ENCODE measurements around the gene RAB3IL1.

The RAB3IL1 gene

DNA sequence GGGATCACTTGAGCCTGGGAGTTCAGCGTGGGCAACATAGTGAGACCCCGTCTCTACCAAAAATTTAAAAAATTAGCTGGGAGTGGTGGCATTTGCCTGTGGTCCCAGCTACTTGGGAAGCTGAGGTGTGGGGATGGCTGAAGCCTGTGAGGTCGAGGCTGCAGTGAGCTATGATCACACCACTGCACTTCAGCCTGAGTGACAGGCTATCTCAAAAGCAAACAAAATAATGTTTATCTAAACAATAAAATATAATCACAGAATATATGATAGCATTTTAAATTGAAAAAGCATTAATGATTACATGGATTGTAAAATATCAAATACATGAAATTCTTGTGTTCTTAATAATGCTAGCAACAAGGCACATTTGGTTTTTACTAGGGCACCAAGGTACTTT is 35.5 kb upstream of the RAB3IL1 start:
- DNase-seq = no peak

GRCh38 chr11:61951484-61952135 is 34.2 kb upstream of the RAB3IL1 start:
- no peak for DNase-seq

DNA sequence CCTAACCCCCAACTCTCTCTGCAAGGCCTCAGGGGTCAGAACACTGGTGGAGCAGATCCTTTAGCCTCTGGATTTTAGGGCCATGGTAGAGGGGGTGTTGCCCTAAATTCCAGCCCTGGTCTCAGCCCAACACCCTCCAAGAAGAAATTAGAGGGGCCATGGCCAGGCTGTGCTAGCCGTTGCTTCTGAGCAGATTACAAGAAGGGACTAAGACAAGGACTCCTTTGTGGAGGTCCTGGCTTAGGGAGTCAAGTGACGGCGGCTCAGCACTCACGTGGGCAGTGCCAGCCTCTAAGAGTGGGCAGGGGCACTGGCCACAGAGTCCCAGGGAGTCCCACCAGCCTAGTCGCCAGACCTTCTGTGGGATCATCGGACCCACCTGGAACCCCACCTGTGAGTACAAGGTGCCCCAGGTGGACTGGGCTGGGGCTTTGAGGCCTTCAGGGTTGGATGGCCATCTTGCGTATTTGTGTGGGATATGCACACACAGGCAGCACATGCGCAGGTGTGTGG is 32.7 kb upstream of the RAB3IL1 start, which contains the start of gene BEST1:
Gene BEST1 (plus strand): TSS at position 317 of the 513 bp plus-strand sequence. CDS start 1,456 bp downstream, outside the sequence.
- no peak for DNase-seq

- DNase-seq = no peak
Measured at GRCh38 chr11:61949169-61950034, 32.0 kb upstream of the RAB3IL1 start.

GRCh38 chr11:61948505-61948904 is 31.1 kb upstream of the RAB3IL1 start:
- no peak for DNase-seq

DNA sequence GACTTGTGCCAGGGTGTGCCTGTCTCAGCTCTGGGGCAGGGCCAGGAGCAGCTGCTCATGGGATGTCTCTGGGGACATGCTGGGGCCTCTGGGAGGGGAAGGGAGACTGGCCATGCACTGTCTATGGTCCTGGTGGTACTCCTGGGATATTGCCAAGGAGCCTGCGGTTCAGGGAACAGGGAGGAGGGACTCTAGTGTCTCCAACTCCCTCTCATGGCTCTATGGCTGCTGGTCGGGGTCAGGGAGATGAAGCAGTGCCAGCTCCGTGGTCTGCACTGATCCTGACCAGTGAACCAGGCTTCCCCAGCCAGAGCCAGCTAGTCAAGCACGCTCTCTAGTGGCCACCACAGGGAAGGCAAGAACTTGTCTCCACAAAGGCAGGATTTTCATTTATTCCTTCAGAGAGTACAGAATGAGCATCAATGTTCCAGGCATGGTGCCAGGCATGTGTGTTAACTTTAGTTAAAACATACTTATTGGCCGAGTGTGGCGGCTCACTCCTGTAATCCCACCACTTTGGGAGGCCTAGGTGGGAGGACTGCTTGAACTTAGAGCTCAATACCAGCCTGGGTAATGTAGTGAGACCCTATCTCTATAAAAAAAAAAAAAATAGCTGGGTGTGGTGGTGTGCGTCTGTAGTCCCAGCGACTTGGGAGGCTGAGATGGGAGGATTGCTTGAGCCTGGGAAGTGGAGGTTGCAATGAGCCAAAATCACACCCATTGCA is 30.3 kb upstream of the RAB3IL1 start:
- peak; percentile 78 for DNase-seq

DNA sequence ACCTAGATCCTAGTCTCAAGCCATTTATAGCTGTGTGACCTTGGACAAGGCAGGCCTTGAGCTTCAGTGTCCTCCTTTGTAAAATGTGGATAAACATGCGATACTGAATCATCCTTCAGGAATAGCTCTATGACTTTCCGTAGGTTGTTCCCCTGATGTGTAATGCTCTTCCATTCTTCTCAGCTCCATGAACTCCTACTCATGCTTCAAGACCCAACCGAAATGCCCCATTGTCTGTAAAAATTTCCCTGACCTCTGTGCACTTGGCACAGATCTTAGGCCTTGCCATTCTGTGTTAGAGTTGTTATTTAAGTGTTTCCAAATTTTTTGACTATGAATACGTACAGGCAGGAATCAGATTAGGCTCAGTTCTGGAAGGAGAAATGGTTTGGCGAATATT is 29.5 kb upstream of the RAB3IL1 start:
- no peak for DNase-seq

DNA sequence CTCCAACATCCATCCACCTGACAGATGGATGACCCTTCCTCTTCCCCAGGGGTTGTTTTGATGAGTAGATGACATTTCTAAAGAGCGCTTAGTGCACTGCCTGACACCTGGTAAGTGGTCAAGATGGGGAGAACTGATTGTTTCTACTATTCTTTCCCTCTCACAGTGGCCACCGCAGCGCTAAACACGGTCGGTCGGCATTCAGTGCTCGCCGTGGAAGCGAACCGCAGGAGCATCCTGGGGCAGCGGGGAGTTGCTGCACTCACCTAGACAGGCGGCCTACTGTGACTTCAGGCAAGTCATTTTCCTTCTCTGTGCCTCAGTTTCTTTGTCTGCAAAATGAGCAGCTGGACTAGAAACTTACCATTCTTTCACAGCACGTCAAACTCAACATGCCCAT is 27.8 kb upstream of the RAB3IL1 start:
- no peak for DNase-seq

DNA sequence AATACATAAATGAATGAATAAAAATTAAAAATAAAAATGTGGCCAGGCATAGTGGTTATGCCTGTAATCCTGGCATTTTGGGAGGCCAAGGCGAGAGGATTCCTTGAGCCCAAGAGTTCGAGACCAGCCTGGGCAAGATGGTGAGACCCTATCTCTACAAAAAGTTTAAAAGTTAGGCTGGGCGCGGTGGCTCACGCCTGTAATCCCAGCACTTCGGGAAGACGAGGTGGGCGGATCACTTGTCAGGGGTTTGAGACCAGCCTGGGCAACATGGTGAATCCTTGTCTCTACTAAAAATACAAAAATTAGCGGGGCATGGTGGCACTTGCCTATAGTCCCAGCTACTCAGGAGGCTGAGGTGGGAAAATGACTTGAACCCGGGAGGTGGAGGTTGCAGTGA is 23.1 kb upstream of the RAB3IL1 start:
- DNase-seq = no peak

DNA sequence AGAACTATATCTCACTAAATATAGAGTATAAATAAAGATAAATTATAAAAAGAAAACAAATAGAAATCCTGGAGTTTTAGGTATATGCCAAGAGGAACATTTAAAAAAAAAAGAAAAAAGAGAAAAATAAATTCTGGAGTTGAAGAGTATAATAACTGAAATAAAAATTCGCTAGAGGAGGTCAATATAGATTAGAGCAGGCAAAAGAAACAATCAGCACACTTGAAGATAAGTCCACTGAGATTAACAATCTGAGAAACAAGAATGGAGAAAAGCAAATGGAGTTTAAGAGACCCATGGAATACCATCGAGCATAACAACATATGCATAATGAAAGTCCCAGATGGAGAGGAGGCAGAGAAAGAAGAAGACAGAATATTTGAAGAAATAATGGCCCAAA is 18.5 kb upstream of the RAB3IL1 start:
- no peak for DNase-seq

DNA sequence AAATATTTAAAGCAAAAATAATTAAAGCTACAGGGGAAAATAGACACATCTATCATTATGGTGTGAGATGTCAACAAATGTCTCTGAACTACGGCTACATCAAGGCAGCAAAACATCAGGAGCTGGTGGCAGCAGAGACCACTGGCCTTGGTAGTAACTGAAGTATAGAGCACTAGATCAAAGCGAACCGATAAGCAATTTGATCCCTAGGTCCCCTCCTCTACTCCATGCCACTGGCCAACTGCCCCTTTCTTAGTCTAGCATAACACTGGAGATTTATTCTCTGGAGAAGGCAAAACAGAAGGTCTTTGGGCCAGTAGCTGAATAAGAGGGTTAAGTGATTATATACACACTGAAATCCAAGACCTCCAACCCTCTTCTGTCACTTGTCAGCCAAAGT is 13.6 kb upstream of the RAB3IL1 start:
- no peak for DNase-seq

DNA sequence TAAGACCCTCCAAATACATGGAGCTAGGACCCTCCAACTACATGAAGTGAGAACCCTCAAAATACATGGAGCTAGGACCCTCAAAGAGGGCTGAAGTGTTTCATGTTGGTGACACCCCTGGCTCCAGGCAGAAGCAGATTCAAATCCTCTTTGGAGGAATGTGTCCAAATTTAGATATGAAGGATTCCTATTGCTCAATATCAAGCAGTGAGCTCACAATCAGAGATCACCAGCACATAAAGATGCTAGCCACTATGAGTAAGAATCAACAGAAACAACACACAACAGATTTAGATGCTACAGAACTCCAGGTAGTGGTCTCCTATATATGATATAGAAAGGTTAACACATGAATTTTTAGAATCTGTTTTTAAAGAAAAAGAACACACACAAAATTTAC is 11.2 kb upstream of the RAB3IL1 start:
- DNase-seq = no peak

GRCh38 chr11:61927501-61927900 is 10.1 kb upstream of the RAB3IL1 start:
- DNase-seq = no peak

DNA sequence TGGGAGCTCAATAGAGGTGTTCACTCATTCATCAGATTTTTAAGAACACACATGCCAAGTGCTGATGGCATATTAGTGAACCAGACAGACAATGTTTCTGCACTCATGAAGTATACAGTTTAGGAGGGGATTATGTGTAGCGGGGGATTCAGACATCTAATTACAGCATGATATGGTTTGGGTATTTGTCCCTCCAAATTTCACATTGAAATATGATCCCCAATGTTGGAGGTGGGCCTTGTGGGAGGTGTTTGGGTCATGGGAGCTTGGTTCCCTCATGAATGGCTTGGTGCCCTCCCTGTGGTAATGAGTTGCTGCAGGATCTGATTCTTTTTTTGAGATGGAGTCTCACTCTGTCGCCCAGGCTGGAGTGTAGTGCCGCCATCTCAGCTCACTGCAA is 8.9 kb upstream of the RAB3IL1 start:
- DNase-seq = no peak

GRCh38 chr11:61925736-61926135 is 8.4 kb upstream of the RAB3IL1 start:
- DNase-seq = no peak

GRCh38 chr11:61924064-61924455 is 6.7 kb upstream of the RAB3IL1 start:
- no peak for DNase-seq

- DNase-seq = no peak
Measured at GRCh38 chr11:61923166-61924063, 6.0 kb upstream of the RAB3IL1 start.

DNA sequence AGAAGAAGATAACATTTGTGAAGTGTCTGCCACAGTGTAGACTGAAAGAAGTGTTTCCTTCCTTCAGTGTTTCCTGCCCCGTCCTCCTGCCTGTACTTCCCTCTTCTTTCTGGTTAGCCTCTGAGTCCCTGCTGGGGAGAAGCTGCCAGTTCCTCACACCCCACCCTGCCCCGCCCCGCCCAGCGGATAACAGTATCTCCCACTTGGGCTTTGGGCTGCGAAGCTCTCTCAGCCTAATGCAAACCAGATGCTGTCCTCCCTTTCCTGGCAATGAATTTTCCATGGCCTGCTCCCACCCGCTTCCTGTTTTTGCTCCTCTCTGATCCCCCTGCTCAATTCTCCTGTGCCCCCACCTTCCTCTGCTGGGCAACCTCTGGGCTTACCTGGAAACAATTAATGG is 5.2 kb upstream of the RAB3IL1 start:
- no peak for DNase-seq

DNA sequence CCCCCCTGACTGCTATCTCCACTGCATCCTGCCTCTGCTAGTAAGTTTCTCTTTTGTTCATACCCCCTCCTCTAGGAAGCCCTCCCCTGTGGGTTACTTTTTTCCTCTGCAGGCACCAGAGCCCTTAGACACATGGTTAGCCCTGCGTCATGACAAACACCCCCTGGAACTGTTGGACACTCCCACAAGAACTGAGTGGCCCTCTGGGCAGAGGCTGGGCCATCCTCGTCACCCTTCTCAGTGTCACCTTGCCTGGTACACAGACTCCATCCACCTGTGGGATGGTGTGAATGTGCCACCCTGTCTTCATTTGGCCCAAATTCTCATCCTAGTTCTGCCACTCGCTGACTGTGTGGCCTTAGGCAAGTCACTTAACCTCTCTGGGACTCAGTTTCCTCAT is 4.1 kb upstream of the RAB3IL1 start:
- no peak for DNase-seq

GRCh38 chr11:61919705-61920631 is 2.6 kb upstream of the RAB3IL1 start:
- no peak for DNase-seq
